Kidney glomerular epithelial cell (primary cell): ENCODE results near the gene SLC39A11.
"Not testable (repeated sequence)": the region's sequence is repeated elsewhere in the genome, so short reads cannot be mapped to it uniquely, and the experiment has no call there.

ENCODE experiments used
- DNase-seq: peaks from one replicate; lab custom pipeline; 2025; lab: John Stamatoyannopoulos, UW

Gene SLC39A11

DNA sequence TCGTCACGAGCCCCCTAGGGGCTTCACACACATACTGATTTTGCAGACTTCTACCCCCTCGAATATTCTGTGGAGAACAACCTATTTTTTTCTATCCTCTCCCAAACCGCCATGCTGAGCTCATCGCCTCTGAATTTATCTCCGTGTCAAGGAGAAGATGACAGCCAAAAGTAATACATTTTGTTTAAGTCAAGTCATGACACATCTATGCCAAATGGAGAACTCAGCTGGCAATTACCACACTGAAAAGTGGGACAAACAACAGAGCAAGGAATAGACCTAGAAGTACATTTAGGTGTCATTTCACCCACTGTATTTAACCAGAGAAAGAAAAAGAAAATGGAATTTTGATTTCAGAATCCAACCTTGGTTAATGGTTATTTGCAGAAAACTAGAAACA lies 260.2 kb downstream of the SLC39A11 start:
- no peak for DNase-seq

GRCh38 chr17:72829883-72830282 lies 262.6 kb downstream of the SLC39A11 start:
- DNase-seq, result no peak

- DNase-seq, result no peak
These were observed 265.9 kb downstream of the SLC39A11 start for GRCh38 chr17:72826602-72827001.

GRCh38 chr17:72826059-72826458 lies 266.4 kb downstream of the SLC39A11 start:
- not testable (repeated sequence) for DNase-seq

GRCh38 chr17:72825218-72825617 lies 267.3 kb downstream of the SLC39A11 start:
- DNase-seq, result no peak

- DNase-seq, result not testable (repeated sequence)
These were observed 268.2 kb downstream of the SLC39A11 start for GRCh38 chr17:72824267-72824666.

DNA sequence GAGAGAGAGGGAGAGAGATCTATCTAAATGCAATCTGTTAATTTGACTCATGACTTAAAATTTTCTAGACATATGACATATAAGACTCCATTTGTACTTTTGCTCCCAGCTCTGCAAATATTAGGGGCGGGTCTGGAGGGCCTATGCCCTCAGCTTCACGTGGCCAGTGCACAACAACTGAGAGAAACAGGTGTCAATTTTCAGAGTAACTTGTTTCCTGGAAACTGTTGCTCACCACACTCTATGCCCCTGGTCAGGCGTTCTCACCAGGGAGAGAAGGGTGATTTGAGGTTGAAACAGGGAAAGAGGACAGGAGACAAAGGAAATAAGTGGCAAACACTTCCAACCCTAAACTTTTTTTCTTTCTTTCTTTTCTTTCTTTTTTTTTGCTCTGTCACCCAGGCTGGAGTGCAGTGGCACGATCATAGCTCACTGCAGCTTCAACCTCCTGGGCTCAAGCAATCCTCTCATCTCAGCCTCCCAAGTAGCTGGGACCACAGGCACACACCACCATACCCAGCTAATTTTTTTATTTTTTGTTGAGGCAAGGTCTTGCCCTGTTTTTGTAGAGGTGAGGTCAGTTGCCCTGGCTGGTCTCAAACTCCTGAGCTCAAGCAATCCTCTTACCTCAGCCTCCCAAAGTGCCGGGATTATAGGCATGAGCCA lies 270.0 kb downstream of the SLC39A11 start:
- DNase-seq, result no peak

- DNase-seq, result no peak
These were observed 276.1 kb downstream of the SLC39A11 start for GRCh38 chr17:72816406-72816805.

DNA sequence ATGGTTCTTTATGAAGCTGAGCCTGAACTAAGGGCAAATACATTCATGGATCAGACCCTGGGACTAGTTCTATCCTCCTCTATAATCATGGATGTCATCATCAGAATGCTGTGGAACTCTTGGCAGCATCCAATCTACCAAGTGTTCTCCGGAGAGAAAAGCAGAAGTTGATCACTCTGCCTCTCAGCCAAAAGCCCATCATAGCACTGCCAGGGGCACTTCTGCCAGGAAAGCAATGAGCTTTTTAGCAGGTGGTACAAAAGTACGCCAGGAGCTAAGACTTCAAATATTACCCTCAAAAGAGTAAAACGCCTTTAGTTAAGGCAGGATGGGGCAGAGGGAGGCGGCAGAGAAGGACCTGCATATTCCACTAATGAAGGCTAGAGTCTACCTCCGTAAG lies 279.0 kb downstream of the SLC39A11 start:
- DNase-seq, result no peak

DNA sequence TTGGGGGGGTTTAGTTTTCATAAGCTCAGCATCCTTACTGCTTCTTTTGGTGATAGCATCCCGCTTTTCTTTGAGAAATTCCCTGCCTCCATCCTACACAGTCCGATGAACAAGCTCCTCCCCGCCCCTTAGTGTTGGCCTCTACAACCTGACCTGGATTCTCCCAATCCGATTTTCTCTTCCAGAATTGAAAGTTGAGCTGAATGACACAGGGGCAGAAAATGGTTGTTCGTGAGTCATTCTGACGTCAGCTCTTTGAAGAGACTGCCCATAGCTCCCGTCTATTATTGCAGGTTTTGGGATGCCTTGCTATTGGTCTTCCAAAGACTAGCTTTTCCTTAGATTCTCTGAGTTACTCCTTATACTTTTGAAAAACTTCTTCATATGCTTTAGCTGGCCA lies 279.7 kb downstream of the SLC39A11 start:
- no peak for DNase-seq

DNA sequence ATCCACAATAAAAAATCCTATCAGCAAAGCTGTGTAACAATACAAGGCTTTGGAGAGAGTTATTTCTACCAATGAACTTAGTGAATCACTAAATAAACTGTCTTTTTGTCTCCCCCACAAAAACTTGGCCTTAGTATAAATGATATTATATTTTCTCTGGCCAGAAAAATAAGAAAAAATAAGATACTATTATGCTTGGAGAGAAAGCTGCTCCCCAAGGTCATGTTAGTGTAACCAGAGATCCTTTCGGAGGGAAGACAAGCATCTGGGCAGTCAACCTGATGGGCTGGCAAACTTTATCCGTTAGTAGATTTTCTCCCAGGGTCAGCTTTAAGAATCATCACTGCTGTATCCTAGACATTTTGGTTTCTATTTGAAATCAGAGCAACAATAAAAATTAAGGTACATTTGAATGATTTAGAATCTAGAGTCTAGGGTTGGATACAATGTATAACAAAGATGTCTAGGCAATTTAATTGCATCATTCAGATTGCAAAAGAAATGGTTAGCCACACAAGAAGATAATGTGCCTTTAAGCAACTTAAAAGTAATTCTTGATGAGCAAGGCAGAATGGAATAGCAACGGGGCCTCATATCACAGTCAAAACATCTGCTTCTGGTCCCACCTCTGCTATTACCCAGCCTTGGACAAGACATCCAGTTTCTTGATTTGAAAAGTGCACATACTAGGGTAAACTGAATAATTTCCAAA lies 280.4 kb downstream of the SLC39A11 start:
- no peak for DNase-seq

GRCh38 chr17:72810991-72811508 lies 281.4 kb downstream of the SLC39A11 start:
- no peak for DNase-seq

- no peak for DNase-seq
These were observed 286.5 kb downstream of the SLC39A11 start for GRCh38 chr17:72806011-72806410.

GRCh38 chr17:72804949-72805707 lies 287.4 kb downstream of the SLC39A11 start:
- DNase-seq, result no peak

DNA sequence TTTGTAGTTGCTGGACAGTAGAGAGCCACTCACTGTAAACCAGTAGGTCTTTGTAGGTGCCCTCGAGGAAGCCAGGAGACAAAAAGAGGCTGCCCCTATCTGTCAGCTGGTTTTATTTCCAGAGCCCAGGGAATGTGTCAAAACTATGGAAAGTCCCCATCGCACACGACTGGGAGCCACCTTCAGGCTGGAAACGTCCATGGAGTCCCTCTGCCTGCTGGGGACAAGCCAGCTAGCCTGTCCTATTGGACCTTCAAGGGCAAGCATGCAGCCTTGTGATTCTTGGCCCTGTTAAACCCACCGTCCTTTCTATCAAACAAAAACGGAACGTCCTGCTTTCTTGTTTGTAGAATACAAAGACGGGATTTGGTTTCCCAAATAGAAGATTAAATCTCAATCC lies 289.8 kb downstream of the SLC39A11 start:
- no peak for DNase-seq

DNA sequence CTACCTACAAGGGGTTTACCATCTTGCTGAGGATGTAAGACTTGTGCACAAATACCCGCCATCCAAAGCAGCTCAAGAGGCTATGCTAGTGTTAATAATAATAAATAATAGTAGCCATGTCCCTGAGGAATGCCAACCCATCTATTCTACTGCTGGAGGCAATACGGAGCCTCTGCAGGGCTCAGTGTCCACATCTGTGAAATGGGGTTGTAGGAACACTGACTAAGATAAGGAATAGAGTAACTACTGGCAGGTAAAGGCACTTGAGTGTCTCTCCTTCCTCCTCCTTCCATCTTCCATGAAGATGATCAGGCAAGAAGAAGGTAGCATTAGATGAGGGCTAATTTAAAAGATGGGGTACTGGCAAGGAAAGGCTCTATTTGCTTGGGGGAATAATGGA lies 295.3 kb downstream of the SLC39A11 start:
- DNase-seq, result no peak

GRCh38 chr17:72795941-72796340 lies 296.5 kb downstream of the SLC39A11 start:
- DNase-seq, result no peak

- no peak for DNase-seq
These were observed 298.3 kb downstream of the SLC39A11 start for GRCh38 chr17:72794152-72794551.

DNA sequence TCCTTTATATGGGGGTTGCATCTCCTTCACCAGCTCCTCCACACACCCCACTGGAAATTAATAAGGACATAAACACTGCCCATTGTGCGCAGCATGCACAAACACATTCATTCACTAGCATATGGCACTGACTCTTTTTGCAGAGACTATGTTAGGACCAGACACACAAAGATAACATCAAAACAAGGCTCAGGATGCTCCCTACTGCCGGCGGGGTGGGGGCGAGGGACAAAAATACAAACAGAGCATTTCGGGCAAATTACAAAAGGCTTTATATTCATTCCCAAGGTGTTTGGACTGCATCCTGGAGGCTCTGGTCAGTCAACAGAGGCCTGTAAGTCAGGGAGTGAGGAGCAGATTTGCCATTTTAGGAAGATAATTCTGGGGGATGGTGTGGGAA lies 299.7 kb downstream of the SLC39A11 start:
- DNase-seq, result no peak

DNA sequence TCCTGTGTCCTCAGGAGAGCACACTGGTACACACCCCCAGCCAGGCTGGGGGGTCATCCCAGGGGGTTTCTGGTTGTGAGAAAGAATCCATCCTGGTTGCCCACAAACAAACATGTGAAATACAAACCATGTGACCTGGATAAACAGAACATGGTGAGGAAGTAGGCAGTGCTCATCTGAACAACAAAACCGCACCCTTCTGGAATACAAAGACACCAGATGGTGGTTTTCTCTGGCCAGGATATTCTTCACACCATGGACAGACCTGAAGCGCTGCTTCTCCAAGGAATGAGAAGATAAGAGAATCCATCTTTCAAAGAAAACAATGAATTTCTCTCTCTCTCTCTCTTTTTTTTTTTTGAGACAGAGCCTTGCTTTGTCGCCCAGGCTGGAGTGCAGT lies 302.3 kb downstream of the SLC39A11 start:
- DNase-seq, result no peak

DNA sequence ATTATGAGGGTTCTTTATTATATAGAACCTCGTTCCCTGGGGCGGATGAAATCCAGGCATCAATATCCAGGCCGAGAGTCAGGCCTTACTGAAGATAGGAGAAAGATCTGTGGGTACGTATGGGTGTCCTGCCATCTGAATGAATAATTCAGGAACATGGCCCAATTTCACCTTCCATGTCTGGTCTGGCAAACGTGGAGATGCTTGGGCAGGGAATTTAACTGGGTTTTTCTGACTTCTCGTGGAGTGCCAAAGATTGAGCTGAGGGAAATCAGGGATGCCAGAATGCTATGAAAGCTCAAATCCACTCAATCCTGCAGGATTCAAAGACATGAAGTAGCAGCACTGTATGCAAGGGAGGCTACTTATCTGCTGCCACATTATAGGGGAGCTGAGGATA lies 302.8 kb downstream of the SLC39A11 start:
- no peak for DNase-seq

- DNase-seq, result no peak
These were observed 303.4 kb downstream of the SLC39A11 start for GRCh38 chr17:72788950-72789585.
